GM11168 (cell line): ENCODE measurements around the gene DDB1.

Experiments used
- in situ Hi-C: fragments of 300-500 bp; cut with MboI; formaldehyde crosslinking; loops from one replicate; pipeline ENCODE4 v1.12.0; 2022; ENCODE audit warnings: low sequenced_read_pairs; ENCODE audit not compliant: unreplicated experiment

The DDB1 gene

DNA sequence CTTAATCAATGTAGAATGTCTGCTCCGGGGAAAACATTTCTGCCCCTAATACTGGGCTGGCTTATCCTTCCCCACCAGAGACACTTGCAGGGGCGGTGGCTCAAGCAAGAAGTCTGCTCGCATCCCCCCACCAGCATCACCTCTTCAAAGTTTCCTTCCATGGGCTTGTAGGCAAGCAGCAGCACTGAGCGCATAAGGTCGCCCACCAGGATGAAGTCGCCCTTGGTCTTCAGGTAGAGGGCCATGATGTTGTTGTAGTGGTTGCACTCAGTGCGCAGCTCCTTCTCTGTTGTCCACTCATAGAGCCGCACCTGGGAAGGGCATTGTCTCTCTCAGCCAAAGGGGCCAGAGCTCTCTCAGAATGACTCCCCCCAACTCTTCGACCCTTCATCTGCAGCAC, 29.2 kb downstream of the DDB1 start:
- in situ Hi-C loops = no loop called here

DNA sequence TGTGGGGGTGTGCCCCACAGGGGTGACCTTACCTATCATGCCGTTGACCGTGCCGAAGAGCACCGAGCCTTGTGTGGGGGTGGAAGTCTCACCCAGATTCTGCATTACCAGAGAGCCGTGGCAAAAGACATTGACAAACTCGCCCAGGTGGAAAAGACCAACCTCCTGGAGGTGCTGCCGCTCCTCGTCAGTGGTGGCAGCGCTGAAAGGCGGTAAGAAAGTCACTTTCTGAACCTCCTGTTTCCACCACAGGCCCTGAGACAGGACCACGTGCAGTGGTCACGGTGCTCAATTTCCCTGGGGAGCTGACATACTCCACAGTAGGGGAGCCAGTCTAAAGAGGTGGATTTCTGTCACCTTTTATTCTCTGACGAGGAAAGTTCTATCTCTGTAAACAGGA, 30.4 kb downstream of the DDB1 start:
- in situ Hi-C loops = no loop called here

- in situ Hi-C loops = no loop called here
These were observed 34.2 kb downstream of the DDB1 start for GRCh38 chr11:61298663-61299244.

DNA sequence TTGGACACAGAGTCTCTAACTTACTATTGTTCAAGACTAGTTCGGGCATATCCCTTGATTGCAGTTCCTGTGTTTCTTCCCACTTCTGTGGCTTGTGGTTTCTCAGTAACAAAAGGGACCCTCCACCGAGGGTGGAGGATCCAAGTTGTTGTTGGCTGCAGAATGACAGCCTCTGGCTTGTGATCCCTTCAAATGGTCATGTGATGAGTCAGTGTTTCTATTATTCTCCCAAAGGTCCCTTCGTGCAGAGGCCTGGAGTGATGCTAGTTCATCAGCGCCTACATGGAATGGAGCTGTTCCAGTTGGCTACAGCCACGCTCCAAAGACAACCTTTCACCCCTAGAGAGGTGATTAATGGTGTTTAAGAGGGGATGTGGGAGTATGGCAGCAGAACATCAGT, 35.2 kb downstream of the DDB1 start:
- in situ Hi-C loops = no loop called here

DNA sequence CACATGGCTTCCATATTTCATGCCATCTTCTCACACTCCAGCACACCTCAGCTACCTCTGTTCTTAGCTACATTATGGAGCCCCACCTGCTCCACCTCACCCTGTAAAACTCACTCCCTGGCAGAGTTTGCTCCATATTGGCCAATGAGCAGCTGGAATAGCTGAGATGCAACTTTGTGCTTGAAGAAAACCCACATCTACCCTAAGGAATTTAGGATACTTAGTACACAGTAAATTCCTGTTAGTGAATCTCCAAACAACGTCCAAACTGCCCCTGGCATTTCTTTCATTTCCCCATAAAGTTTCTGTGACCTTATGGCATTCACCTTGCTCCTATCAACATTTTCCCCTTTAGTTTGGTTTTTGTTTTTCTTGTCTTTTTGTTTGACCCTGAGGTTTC, 35.6 kb downstream of the DDB1 start:
- in situ Hi-C loops = no loop called here

DNA sequence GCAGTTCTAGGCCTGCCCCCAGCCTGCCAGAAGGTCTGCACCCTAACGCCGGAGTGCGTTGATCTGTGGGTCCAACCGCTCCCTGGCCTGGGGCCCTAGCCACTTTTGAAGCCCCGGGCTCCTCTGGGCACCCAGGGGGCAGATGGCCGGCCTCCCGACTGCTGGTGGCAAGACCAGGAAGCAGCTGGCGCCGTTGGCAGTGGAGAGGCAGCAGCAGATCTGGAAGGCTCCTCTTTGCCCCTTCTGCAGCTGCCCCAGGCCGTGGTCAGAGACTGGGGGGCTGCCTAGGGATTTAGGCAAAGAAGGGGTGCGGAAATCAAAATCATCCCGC, 37.3 kb downstream of the DDB1 start:
- in situ Hi-C loops = no loop called here

DNA sequence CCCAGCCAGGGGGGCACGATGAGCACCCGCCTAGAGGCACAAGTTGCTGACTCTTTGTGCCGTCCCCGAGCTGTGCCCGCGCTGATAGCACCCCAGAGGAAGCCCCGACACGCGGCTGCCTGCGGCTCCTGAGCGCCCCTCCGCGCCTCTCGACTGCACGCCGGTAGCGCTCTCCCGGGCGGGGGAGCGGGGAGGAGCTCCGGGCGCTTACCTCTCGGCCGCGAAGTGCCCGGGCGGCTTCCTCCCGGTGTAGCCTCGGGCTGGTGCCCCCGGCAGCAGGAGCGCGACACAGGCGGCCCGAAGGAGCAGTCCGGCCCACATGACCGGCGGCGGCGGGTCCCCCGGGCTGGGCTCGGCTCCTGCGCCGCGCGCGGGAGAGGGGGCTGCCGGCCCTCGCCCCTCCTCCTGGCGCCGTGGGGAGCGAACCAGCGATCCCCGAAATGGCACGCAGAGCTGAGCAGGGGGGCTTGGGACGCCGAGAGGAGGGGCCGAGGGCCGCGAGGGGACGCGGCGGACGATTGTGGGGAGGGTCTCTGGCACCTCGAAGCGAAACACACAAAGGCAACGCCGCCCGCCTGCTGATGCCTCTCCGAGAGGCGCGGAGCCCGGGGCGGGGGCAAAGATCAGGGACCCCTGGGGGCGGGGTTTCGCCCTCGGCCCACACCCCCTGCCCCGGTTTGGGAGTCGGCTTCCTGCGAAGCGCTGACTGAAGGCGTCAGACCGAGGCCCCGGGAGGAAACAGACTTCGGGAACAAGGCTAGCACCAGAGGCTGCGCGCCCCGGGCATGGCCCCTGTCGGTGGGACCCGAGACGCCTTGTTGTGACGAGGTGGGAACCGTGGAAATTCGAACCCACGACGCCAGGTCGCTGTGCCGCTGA, 37.9 kb downstream of the DDB1 start, which contains the start of gene VWCE:
Gene VWCE, minus strand, starts transcription at position 600 of the 879 bp plus-strand sequence. Its CDS starts 279 bp downstream, at position 321.
- in situ Hi-C loops = no loop called here

GRCh38 chr11:61293867-61294716, 38.8 kb downstream of the DDB1 start:
- in situ Hi-C loops = no loop called here

DNA sequence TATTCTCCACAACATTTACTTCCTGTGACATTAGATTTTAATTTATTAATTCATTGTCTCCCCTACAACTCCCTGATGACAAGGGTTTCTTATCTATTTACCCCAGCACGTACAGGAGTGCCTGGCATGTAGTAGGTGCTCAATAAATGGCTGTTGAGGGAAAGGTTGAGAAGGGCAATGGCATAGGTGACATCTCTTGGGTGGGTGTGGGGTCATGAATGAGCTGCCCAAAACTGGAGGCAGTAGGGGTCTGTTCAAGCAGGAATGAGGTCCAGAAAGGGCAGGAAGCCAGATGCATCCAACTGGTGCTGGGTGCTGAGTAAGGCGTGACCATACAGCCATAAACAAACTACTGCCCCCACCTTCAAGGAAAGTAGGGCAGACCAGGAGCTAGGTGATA, 40.5 kb downstream of the DDB1 start:
- in situ Hi-C loops = no loop called here

GRCh38 chr11:61290905-61291690, 41.8 kb downstream of the DDB1 start:
- in situ Hi-C loops = no loop called here

- in situ Hi-C loops = no loop called here
These were observed 45.4 kb downstream of the DDB1 start for GRCh38 chr11:61287338-61287977.

GRCh38 chr11:61283613-61284012, 49.3 kb downstream of the DDB1 start:
- in situ Hi-C loops = no loop called here

DNA sequence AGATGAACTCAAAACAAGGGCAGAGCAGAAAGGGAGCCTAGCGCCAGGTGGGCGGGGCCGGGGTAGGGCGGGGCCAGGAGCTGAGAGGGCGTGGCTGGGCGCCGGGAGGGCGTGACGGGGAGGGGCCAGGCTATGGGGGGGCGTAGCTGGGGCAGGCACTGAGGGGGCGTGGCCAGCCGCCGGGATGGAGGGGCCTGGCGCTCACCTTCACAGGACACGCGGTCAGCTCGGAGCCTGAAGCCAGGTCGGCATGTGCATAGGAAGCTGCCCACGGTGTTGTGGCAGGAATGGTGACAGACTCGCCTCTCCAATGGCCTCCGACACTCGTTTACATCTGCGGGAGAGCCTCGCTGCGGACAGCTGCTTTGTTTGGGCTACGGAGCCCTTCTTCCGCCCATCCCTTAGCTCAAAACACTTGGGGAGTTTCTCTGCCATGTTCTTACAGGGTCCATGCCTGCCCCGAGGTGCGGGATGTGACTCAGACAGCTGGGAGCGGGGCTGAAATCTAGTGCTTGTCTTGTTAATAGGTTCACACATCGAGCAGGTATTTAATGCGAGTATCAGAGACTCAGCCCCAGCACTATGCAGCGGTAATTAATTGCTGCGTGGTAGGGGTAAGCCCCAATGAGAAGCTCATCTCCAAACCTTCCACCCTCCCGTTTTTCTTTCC, 51.2 kb downstream of the DDB1 start:
- in situ Hi-C loops = no loop called here

GRCh38 chr11:61280883-61281580, 51.9 kb downstream of the DDB1 start:
- in situ Hi-C loops = no loop called here

DNA sequence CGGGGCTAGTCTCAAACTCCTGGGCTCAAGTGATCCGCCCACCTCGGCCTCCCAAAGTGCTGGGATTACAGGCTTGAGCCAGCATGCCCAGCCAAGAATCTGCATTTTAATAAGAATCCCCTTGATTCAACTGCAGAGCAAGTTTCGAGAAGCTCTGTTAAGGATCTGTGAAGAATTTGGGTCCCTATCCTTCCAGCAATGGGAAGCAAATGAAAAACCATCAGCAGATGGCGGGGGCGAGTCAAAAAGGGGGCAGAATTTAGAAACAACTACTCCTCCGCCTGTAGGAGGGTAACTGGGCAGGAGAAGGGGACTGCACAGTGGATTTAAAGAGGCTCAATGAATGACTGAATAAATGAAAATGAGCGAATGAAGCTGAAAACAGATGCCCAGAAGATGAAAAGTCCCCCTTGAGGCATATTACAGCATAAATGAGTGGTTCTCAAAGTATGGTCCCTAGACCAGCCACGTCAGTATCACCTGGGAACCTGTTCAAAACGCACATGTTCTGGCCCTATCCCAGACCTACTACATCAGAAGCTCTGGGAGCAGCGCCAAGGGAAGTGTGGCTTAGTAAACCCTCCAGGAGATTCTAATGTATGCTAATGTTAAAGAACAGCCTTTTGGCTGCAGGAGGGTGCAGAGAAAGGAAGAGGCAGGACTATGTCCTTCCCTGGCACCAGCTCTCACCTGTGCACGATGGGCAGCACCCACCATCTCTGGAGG, 52.8 kb downstream of the DDB1 start:
- in situ Hi-C loops = no loop called here

- in situ Hi-C loops = no loop called here
These were observed 54.9 kb downstream of the DDB1 start for GRCh38 chr11:61278001-61278470.

- in situ Hi-C loops = no loop called here
These were observed 55.5 kb downstream of the DDB1 start for GRCh38 chr11:61277186-61278000.
